ENCODE data around the gene ARHGAP23.
"Not testable (repeated sequence)": the region's sequence is repeated elsewhere in the genome, so short reads cannot be mapped to it uniquely, and the experiment has no call there.

DNA sequence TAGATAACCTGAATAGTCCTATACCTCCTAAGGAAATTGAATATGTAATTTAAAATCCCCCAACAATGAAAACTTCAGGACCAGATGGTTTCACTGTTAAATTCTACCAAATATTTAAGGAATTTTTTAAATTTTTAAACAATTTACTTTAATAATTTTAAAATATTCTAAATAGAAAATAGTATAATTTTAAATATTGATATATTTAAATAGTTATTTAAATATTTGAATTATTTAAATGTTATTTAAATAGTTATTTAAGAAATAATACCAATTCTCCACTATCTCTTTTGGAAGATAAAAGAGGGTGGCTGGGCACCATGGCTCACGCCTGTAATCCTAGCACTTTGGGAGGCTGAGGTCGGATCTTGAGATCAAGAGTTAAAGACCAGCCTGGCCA, 73.5 kb downstream of the ARHGAP23 start:
- TF ChIP-seq, protein P1, sequence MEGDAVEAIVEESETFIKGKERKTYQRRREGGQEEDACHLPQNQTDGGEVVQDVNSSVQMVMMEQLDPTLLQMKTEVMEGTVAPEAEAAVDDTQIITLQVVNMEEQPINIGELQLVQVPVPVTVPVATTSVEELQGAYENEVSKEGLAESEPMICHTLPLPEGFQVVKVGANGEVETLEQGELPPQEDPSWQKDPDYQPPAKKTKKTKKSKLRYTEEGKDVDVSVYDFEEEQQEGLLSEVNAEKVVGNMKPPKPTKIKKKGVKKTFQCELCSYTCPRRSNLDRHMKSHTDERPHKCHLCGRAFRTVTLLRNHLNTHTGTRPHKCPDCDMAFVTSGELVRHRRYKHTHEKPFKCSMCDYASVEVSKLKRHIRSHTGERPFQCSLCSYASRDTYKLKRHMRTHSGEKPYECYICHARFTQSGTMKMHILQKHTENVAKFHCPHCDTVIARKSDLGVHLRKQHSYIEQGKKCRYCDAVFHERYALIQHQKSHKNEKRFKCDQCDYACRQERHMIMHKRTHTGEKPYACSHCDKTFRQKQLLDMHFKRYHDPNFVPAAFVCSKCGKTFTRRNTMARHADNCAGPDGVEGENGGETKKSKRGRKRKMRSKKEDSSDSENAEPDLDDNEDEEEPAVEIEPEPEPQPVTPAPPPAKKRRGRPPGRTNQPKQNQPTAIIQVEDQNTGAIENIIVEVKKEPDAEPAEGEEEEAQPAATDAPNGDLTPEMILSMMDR (conservative IDR thresholded peaks at IDR 0.05): not testable (repeated sequence)
- TF ChIP-seq ZFX (IDR thresholded peaks at IDR 0.05): not testable (repeated sequence)

All from C4-2B (cell line).